ENCODE results near the gene INSIG1. TPM values are rescaled to one million over a fixed set of nuclear protein-coding genes. Genes with fewer than 3 reads are reported as not detected.

Gene INSIG1
- total RNA-seq, 4 donors from 2014 or later = 40.1 to 151 (median 79.5) TPM

GRCh38 chr7:155303897-155304296 lies 6.2 kb downstream of the INSIG1 start:
- DNase-seq (ENCODE audit: low spot score in 2 of 2) = no peak
- WGBS, 2 donors = 92 to 96% methylated on average over 10 of the region's 10 CpGs
- TF ChIP-seq CTCF (IDR thresholded peaks at IDR 0.05) (no peak), POLR2A (IDR thresholded peaks at IDR 0.05) (no peak)
- H3K4me3 ChIP-seq (ENCODE audit: low read depth, poor library complexity, severe bottlenecking) = no peak overlapping the region
- intact Hi-C loops (cut with DNase I; ENCODE audit: low total_unique reads) = no loop called here

DNA sequence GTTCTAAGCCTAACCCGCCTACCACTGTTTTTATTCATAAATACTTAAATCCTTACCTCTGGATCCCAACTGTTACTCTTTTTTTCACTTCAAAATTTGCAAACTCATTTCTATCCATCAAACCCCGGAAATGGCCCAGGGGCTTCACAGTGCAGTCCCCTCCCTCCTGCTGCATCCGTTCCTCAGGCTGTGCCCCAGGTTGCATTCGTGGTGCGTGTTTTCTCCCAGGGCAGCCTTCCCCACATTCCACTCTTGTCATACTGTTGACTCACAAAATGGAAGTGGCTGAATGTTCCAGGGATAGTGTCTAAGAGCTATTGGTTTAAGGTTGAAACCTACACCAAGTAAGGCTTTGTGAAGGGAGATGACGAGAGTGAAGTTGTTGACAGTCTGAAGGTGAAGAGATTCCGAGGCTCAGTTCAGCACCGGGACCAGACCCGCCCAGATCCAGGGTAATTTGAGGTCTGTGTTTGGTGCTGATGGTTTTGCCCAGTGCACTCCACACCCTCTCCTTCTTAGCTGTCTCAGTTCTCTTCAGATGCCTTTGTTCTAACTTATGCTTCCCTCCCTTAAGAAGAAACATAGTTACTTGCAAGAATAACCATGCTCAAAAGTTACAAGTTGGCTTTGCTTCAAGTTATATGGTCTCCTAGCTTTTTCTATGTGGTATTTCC lies 7.7 kb downstream of the INSIG1 start:
- no peak for DNase-seq (ENCODE audit: low spot score in 2 of 2)
- WGBS, 2 donors = 87 to 89% methylated on average over 9 of the region's 9 CpGs
- no peak overlapping the region for H3K4me3 ChIP-seq (ENCODE audit: low read depth, poor library complexity, severe bottlenecking)
- intact Hi-C loops (cut with DNase I; ENCODE audit: low total_unique reads) = no loop called here
- TF ChIP-seq CTCF (IDR thresholded peaks at IDR 0.05) (no peak), POLR2A (IDR thresholded peaks at IDR 0.05) (no peak)

DNA sequence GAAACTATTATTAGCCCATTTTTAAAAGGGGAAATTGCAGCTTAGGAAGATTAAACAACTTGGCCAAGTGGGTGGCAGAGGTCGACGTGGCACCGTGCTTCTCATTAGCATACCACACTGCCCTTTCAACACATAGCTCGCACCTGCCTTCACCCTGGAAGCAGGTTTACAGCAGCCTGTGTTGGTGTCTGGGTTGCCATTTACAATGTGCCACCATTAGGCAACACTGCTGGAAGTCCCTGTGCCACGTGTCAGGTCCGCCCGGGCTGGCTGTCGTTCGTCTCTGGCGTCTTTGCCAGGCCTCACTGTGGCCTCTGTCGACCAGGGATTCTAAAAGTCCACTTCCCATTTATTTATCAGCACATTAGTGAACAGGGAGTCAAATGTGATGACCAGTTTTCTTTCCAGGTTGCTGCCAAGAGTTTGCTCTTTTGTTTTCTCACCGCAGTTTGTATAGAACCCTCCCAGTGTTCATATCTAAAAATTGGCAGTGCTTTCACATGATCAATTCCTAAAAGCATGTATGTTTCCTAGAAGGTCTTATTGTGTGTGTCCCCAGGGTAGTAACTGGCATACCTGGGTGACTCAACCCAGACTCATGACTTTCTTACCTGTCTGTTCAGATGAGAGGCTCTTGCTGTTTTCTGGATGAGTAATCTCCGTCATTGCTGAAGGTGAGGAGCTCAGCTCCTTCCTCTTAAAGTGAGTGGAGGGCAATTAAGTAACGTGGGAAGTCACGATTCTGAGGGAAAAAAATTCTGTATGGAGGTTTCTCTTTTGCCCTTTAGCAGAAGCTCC lies 9.2 kb downstream of the INSIG1 start:
- intact Hi-C loops (cut with DNase I; ENCODE audit: low total_unique reads) = no loop called here
- DNase-seq (ENCODE audit: low spot score in 2 of 2) = no peak
- WGBS, 2 donors = 82 to 87% methylated on average over 15 of the region's 15 CpGs
- no peak for TF ChIP-seq CTCF (IDR thresholded peaks at IDR 0.05)
- no peak for TF ChIP-seq POLR2A (IDR thresholded peaks at IDR 0.05)
- no peak overlapping the region for H3K4me3 ChIP-seq (ENCODE audit: low read depth, poor library complexity, severe bottlenecking)

GRCh38 chr7:155308330-155309020 lies 10.8 kb downstream of the INSIG1 start:
- intact Hi-C loops (cut with DNase I; ENCODE audit: low total_unique reads) = loop anchor here (2.0 kb wide), 1 partner anchor 24 kb away; no protein-coding TSS in a partner anchor
- TF ChIP-seq CTCF (IDR thresholded peaks at IDR 0.05) (no peak), POLR2A (IDR thresholded peaks at IDR 0.05) (no peak)
- no peak for DNase-seq (ENCODE audit: low spot score in 2 of 2)
- WGBS, 2 donors = 89 to 93% methylated on average over 19 of the region's 19 CpGs
- no peak overlapping the region for H3K4me3 ChIP-seq (ENCODE audit: low read depth, poor library complexity, severe bottlenecking)

DNA sequence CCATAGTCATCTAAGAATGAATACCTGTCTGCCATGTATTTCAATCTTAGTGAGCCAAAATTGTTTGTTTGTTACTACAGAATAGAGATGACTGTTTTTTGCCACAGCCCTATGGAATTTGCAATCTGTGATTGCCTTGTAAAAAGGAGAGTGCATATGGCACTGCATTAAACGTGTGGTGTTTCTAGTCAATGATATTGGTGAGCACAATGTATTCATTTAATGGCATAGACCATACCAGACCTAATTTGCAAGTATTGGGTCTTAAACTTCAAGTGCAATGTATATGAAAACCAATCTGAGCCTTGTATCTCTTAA lies 11.3 kb downstream of the INSIG1 start:
- intact Hi-C loops (cut with DNase I; ENCODE audit: low total_unique reads) = loop anchor here (2.0 kb wide), 1 partner anchor 24 kb away; no protein-coding TSS in a partner anchor
- DNase-seq (ENCODE audit: low spot score in 2 of 2) = no peak
- no peak for TF ChIP-seq POLR2A (IDR thresholded peaks at IDR 0.05)
- TF ChIP-seq CTCF (IDR thresholded peaks at IDR 0.05) = no peak
- WGBS, 2 donors = 78 to 86% methylated on average over 1 of the region's 1 CpG
- H3K4me3 ChIP-seq (ENCODE audit: low read depth, poor library complexity, severe bottlenecking) = no peak overlapping the region
